OCI-LY1 (cell line): Measurements from ENCODE around the gene NKAIN4.

Source experiments
- H2AFZ ChIP-seq: fragments of 200-600 bp; sonication (generic), shearing (Covaris generic); 2 replicates; pipeline ENCODE4 v1.6.0; 2014; ENCODE audit warnings: antibody characterized with exemption, mild to moderate bottlenecking, low read length
- H3F3A ChIP-seq: fragments of 200-600 bp; sonication (generic), shearing (Covaris generic); 2 replicates; pipeline ENCODE4 v1.6.0; 2014; ENCODE audit warnings: mild to moderate bottlenecking, antibody characterized with exemption, low read length, moderate library complexity; ENCODE audit not compliant: insufficient read depth
- H3K27ac ChIP-seq: fragments of 200-600 bp; sonication (generic); 2 replicates; pipeline ENCODE4 v1.5.1; 2014; ENCODE audit warnings: low read length, mixed run types, mild to moderate bottlenecking, low read depth; ENCODE audit not compliant: poor library complexity, severe bottlenecking
- H3K27me3 ChIP-seq: fragments of 200-600 bp; sonication (generic); 2 replicates; pipeline ENCODE4 v1.6.0; 2014; ENCODE audit warnings: antibody characterized with exemption, mild to moderate bottlenecking, low read length, moderate library complexity; ENCODE audit not compliant: insufficient read depth
- H3K36me3 ChIP-seq: fragments of 200-600 bp; sonication (generic); 2 replicates; pipeline ENCODE4 v1.6.1; 2014; ENCODE audit warnings: mild to moderate bottlenecking, antibody characterized with exemption, low read length, moderate library complexity, mixed read lengths; ENCODE audit not compliant: insufficient read depth
- H3K4me1 ChIP-seq: fragments of 200-600 bp; sonication (generic); 2 replicates; pipeline ENCODE4 v1.5.1; 2014; ENCODE audit warnings: mild to moderate bottlenecking, low read length, moderate library complexity; ENCODE audit not compliant: insufficient read depth, severe bottlenecking
- H3K4me2 ChIP-seq: fragments of 200-600 bp; sonication (generic), shearing (Covaris generic); 2 replicates; pipeline ENCODE4 v1.6.1; 2014; ENCODE audit warnings: low read length
- H3K4me3 ChIP-seq: fragments of 200-600 bp; sonication (generic); 2 replicates; pipeline ENCODE4 v1.5.1; 2014; ENCODE audit warnings: low read length, low read depth, mild to moderate bottlenecking, mixed read lengths; ENCODE audit not compliant: poor library complexity, severe bottlenecking
- H3K79me2 ChIP-seq: fragments of 200-600 bp; shearing (Covaris generic); 2 replicates; pipeline ENCODE4 v1.6.1; 2016; ENCODE audit warnings: mixed run types, low read length, mixed read lengths; ENCODE audit not compliant: insufficient read depth
- H3K9ac ChIP-seq: fragments of 200-600 bp; sonication (generic), shearing (Covaris generic); 2 replicates; pipeline ENCODE4 v1.6.1; 2014; ENCODE audit warnings: mild to moderate bottlenecking, low read length, mixed read lengths
- H3K9me2 ChIP-seq: fragments of 200-600 bp; sonication (generic), shearing (Covaris generic); 2 replicates; pipeline ENCODE4 v1.6.1; 2014; ENCODE audit warnings: low read depth, mild to moderate bottlenecking, low read length, mixed read lengths
- H3K9me3 ChIP-seq: fragments of 200-600 bp; shearing (Covaris generic); 2 replicates; pipeline ENCODE4 v1.6.1; 2014; ENCODE audit warnings: low read length, mixed read lengths
- H4K20me1 ChIP-seq: fragments of 200-600 bp; sonication (generic), shearing (Covaris generic); 2 replicates; pipeline ENCODE4 v1.6.0; 2016; ENCODE audit warnings: mild to moderate bottlenecking, low read length; ENCODE audit not compliant: insufficient read depth
- CTCF ChIP-seq: fragments of 200-600 bp; sonication (generic), shearing (Covaris generic); IDR thresholded peaks from 2 replicates; pipeline ENCODE4 v1.5.1; 2017; ENCODE audit warnings: mild to moderate bottlenecking, antibody characterized with exemption, low read length, moderate library complexity, mixed read lengths
- EZH2 ChIP-seq: fragments of 200-600 bp; sonication (generic), shearing (Covaris generic); IDR thresholded peaks from 2 replicates; pipeline ENCODE4 v1.8.0; 2017; ENCODE audit warnings: borderline replicate concordance, mixed run types, mild to moderate bottlenecking, antibody characterized with exemption, low read length, moderate library complexity, mixed read lengths

NKAIN4 gene

GRCh38 chr20:63260521-63260920 is 6.3 kb upstream of the NKAIN4 start:
- Histone ChIP-seq H3K9me3 (no peaks in the 10 kb centered on the region), H3K79me2 (no peaks in the 10 kb centered on the region), H3K4me2 (no peak overlapping the region), H3K27ac (no peak overlapping the region), H3K4me3 (no peak overlapping the region), H3K9ac (no peak overlapping the region), H3K4me1 (no peaks in the 10 kb centered on the region), H3K36me3 (no peaks in the 10 kb centered on the region), H4K20me1 (no peaks in the 10 kb centered on the region), H2AFZ (no peak overlapping the region), H3K27me3 (0 out of 2 replicates have a peak, but pooled peaks cover 4% of the 10 kb centered on the region), H3F3A (no peaks in the 10 kb centered on the region), H3K9me2 (no peaks in the 10 kb centered on the region)
- TF ChIP-seq EZH2 (no peak), CTCF (no peak)

GRCh38 chr20:63259734-63260460 is 5.6 kb upstream of the NKAIN4 start:
- Histone ChIP-seq H3K4me2 (no peak overlapping the region), H3K9me2 (no peaks in the 10 kb centered on the region), H2AFZ (no peak overlapping the region), H3F3A (no peaks in the 10 kb centered on the region), H3K9me3 (no peaks in the 10 kb centered on the region), H4K20me1 (no peaks in the 10 kb centered on the region), H3K36me3 (no peaks in the 10 kb centered on the region), H3K79me2 (no peaks in the 10 kb centered on the region), H3K4me3 (no peak overlapping the region), H3K27ac (no peak overlapping the region), H3K4me1 (no peaks in the 10 kb centered on the region), H3K27me3 (0 out of 2 replicates have a peak, but pooled peaks cover 4% of the 10 kb centered on the region), H3K9ac (no peak overlapping the region)
- TF ChIP-seq CTCF (no peak), EZH2 (no peak)

GRCh38 chr20:63258781-63259180 is 4.5 kb upstream of the NKAIN4 start:
- Histone ChIP-seq H3K9ac (no peak overlapping the region), H4K20me1 (no peaks in the 10 kb centered on the region), H3K9me3 (no peaks in the 10 kb centered on the region), H3K27ac (no peak overlapping the region), H3K4me2 (no peak overlapping the region), H3K27me3 (0 out of 2 replicates have a peak, but pooled peaks cover 4% of the 10 kb centered on the region), H2AFZ (no peak overlapping the region), H3K36me3 (no peaks in the 10 kb centered on the region), H3K79me2 (no peaks in the 10 kb centered on the region), H3K4me1 (no peaks in the 10 kb centered on the region), H3F3A (no peaks in the 10 kb centered on the region), H3K9me2 (no peaks in the 10 kb centered on the region), H3K4me3 (no peak overlapping the region)
- no peak for TF ChIP-seq CTCF
- no peak for TF ChIP-seq EZH2
